AG10803 (cell line): Measurements from ENCODE around the gene TRIM8.
A peak's percentile ranks its signal among the peaks of the same experiment; 100 is the strongest.
"Not testable (repeated sequence)": the region's sequence is repeated elsewhere in the genome, so short reads cannot be mapped to it uniquely, and the experiment has no call there.

Experiments used
- DNase-seq: peaks from one replicate; pipeline ENCODE4 v3.0.0; 2010; ENCODE audit warnings: low read depth
- H3K4me3 ChIP-seq: 2 replicates; pipeline ENCODE4 v1.5.1; 2011; ENCODE audit warnings: mild to moderate bottlenecking, low read length, control low read depth
- TF ChIP-seq, protein P1 (sequence below): conservative IDR thresholded peaks from 2 replicates; pipeline ENCODE4 v1.5.1; 2011; ENCODE audit warnings: mild to moderate bottlenecking, low read length, control low read depth, inconsistent platforms

Gene TRIM8

GRCh38 chr10:102661658-102662028 is 17.4 kb downstream of the TRIM8 start:
- no peak for DNase-seq
- no peak overlapping the region for H3K4me3 ChIP-seq
- TF ChIP-seq, protein P1, sequence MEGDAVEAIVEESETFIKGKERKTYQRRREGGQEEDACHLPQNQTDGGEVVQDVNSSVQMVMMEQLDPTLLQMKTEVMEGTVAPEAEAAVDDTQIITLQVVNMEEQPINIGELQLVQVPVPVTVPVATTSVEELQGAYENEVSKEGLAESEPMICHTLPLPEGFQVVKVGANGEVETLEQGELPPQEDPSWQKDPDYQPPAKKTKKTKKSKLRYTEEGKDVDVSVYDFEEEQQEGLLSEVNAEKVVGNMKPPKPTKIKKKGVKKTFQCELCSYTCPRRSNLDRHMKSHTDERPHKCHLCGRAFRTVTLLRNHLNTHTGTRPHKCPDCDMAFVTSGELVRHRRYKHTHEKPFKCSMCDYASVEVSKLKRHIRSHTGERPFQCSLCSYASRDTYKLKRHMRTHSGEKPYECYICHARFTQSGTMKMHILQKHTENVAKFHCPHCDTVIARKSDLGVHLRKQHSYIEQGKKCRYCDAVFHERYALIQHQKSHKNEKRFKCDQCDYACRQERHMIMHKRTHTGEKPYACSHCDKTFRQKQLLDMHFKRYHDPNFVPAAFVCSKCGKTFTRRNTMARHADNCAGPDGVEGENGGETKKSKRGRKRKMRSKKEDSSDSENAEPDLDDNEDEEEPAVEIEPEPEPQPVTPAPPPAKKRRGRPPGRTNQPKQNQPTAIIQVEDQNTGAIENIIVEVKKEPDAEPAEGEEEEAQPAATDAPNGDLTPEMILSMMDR, result no peak

DNA sequence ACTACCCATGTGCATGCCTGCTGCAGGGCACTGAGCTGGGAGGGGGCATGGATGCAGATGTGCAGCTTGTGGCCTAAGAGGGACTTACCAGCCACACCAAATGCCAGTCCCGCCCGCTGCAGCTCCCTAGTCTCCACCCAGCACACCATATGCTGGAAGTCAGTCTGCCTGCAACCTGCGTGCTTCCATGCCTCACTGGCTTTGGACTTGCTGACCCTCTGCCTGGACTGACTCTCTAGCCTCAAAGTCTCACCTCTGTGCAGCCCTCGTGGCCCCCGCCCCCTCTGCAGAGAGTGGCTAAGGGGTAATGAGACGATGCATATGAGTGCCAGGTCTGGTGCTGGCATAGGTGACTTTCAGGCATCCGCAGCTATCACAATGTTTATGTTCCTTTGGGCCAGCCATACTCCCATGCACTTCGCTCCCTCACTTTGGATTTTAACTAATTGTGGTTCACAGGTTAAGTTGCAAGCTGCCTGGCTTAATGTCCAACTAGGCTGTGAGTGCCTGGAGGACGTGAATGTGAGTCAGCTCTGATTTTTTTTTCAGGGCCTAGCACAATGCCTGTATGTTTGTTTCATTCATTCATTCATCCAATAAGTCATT is 21.7 kb downstream of the TRIM8 start:
- no peak overlapping the region for H3K4me3 ChIP-seq
- TF ChIP-seq, protein P1, result no peak
- DNase-seq, result no peak

DNA sequence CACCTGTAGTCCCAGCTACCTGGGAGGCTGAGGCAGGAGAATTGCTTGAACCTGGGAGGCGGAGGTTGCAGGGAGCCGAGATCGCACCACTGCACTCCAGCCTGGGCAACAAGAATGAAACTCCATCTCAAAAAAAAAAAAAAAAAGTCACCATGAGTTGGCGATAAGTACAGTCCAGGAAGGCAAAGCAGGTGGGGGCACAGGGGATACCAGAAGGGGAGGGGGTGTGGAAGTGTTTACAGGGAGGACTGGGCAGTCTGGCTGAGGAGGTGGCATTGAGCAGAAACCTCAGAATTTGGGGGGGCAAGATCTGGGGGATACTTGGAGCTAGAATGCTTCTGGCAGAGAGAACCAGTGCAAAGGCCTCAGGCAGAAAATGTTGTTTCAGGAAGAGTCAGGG is 23.1 kb downstream of the TRIM8 start:
- not testable (repeated sequence) for DNase-seq, H3K4me3 ChIP-seq

DNA sequence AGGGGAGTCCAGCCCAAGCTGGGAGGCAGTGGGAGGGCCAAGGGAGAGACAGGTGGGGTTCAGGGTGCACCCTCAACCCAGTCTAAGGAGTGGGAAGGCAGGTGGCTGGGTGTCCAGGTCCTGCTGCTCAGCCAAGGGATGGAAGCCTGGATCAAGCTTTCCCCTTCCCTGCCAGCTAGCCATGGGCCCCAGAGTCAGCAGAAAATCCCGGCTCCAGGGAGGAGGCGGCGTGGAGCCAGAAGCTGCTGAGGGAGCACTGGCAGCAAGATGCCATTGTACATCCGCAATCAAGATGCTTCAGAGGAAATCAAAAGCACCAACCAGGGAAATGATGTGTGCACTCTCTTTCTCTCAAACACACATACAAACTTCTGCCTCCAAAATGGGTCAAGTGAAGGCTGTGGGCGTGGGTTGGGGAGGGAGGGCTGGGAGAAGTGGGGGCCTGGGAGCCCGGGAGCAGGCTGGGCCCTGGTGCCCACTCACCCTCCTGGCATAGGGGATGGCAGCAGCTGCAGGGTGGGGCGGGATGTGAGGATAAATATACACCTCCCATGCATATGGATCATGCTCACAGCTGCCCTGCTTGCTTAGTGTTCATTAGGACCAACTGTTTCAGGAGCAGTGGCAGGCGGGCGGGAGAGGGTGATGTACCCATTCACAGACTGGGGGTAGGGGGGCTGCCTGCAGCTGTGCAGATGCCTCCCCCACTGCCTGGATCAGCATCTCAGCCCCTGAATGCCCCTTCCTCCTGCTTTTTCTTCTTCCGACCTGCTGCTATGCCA is 24.2 kb downstream of the TRIM8 start:
- DNase-seq, result no peak
- TF ChIP-seq, protein P1, result no peak
- no peak overlapping the region for H3K4me3 ChIP-seq

DNA sequence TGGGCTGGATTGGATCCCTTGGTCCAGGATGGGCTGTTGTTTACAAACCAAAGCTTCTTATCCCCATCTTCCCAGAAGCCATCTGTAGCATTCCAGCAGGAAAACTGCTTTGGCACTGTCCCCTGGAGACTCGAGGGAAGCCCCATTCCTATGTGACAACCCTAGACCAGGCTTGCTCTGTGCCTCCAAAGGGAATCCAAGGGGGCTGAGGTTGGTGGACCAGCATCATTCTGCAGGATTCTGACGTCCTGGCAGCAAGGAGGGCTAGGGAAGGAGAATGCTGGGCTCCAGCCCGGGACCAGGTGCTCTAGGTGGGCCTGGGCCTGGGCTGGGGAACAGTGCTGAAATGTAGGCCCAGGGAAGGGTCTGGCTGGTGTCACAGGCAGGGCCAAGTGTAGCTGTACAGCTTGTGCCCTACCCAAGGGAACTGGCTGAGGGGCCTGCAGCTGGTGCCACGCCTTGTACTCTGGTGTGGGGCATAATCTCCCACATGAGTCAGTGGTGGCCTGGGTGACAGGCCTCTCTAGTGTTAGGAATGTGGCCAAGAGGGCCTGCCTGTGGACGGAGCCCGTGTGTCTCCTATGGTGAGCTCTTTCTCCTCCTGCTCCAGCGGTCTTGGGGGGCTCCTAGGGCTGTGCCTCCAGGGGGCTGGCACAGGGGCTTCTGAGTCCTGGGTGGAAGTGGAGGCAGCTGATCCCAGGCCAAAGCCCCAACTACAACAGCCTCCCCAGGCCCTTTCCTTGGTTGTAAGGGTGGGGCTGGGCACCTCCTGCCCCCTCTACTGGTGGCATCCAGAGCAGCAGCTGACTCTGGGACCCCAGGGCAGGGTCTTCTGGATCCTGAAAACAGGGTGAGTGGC is 25.2 kb downstream of the TRIM8 start:
- no peak overlapping the region for H3K4me3 ChIP-seq
- peak; percentile 54 for DNase-seq
- TF ChIP-seq, protein P1, result peak; percentile 48

DNA sequence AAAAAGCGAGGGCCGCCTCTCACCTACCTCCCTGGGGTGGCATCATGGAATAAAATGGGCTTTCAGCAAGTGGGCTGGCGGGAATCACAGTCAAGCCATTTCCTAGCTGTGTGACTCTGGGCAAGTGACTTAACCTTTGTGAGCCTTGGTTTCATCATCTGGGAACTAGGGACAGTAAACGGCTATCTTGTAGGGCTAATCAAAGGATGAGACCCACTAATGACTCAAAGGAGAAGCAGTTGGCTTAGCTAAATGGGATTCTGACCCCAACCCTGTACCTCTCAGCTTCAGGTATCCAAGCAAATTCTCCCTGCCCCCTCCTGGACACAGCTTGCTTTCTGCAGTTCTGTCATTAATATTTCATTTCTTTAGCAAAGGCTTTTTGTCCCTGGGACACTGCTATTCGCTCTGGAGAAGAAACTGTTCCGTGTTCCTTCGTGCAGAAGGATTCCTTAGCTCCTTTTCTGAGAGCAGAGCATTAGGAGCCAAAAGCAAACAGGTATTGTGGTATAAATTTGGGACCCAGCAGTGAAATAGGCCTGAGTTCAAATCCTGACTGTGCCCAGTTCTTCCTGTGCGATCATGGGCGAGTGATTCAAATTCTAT is 25.9 kb downstream of the TRIM8 start:
- TF ChIP-seq, protein P1, result no peak
- no peak overlapping the region for H3K4me3 ChIP-seq
- DNase-seq, result no peak

GRCh38 chr10:102670871-102671434 is 26.7 kb downstream of the TRIM8 start:
- no peak for DNase-seq
- H3K4me3 ChIP-seq, result no peak overlapping the region
- TF ChIP-seq, protein P1, result no peak
